Tibial nerve (tissue), 4 donors: ENCODE data around the gene POU5F2. TPM values are rescaled to one million over a fixed set of nuclear protein-coding genes. Genes with fewer than 3 reads are reported as not detected.

Experiments used
- DNase-seq, 2 donors: peaks; one replicate each; pipeline ENCODE4 v3.0.0-alpha.2; 2019; ENCODE audit warnings: low spot score in 2 of 2
- H3K27ac ChIP-seq, 4 donors: fragments of 200-600 bp; sonication (generic) in 3 of 4; one replicate each; pipeline ENCODE4 v1.5.1; 2017 to 2019; ENCODE audit warnings: mild to moderate bottlenecking in 1 of 4
- H3K27me3 ChIP-seq, 2 donors: fragments of 200-600 bp; sonication (generic) in 1 of 2; one replicate each; pipeline versions ENCODE4 v1.5.1 to v1.6.0; 2017 to 2019
- H3K36me3 ChIP-seq, 3 donors: fragments of 200-600 bp; sonication (generic); one replicate each; pipeline ENCODE4 v1.5.1; 2018 to 2019
- H3K4me1 ChIP-seq, 4 donors: fragments of 200-600 bp; sonication (generic) in 3 of 4; one replicate each; pipeline ENCODE4 v1.5.1; 2017 to 2019
- H3K4me3 ChIP-seq, 4 donors: fragments of 200-600 bp; sonication (generic) in 3 of 4; one replicate each; pipeline ENCODE4 v1.5.1; 2017 to 2019; ENCODE audit warnings: mild to moderate bottlenecking in 1 of 4, moderate library complexity in 1 of 4
- H3K9me3 ChIP-seq, 4 donors: fragments of 200-600 bp; sonication (generic) in 3 of 4; one replicate each; pipeline ENCODE4 v1.5.1; 2017 to 2019
- EP300 ChIP-seq, 2 donors: sonication (generic); formaldehyde crosslinking; IDR thresholded peaks; one replicate each; pipeline ENCODE4 v1.6.1; 2017; ENCODE audit warnings: antibody characterized with exemption in 2 of 2, mild to moderate bottlenecking in 1 of 2
- POLR2A ChIP-seq, 2 donors: fragments of 450-650 bp; IDR thresholded peaks; one replicate each; pipeline ENCODE4 v1.6.1; 2017; ENCODE audit warnings: antibody characterized with exemption in 2 of 2, mild to moderate bottlenecking in 2 of 2, moderate library complexity in 2 of 2
- WGBS, 2 donors: methylation state at CpG; one replicate each; pipeline ENCODE4 v1.1.5; 2018; 5-methylcytosine and 5-hydroxymethylcytosine counted together
- total RNA-seq, 4 donors: library from RNA; depleted of rRNA; stranded (reverse); fragments of >200 nt; gene quantifications; one replicate each; pipeline ENCODE4 v1.1.0, GENCODE V29; 2016
- TF ChIP-seq, protein P1 (sequence below), 5 experiments: fragments of 200-600 bp in 3 of 5; fragments of 450-650 bp in 2 of 5; sonication (generic) in 3 of 5; IDR thresholded peaks; one replicate each; pipeline ENCODE4 v1.5.1; 2016 to 2019; ENCODE audit warnings: antibody characterized with exemption in 5 of 5, mild to moderate bottlenecking in 3 of 5, moderate library complexity in 2 of 5

The POU5F2 gene
- total RNA-seq, 4 donors from 2014 or later: 3.9 to 5.4 (median 5.0) TPM

DNA sequence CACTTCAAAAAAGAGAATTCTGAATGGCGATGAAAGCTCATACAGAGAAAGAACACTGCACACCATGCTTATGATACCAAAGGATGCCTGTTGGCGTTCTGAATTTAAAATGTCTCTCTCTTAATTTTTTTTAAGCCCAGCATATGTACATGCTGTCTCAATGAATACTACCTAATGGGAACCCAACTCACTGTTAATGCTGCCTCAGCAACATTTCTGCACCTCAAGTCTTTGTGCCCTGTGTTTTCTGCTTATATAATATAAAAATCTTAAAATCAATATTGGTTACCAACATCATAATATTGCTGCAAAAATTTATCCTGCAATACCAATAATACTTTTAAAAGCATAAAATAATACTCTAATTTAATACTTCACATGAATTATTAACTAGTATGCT is 44.1 kb upstream of the POU5F2 start:
- Histone ChIP-seq H3K27ac (no peak overlapping the region), H3K27me3 (no peaks in the 10 kb centered on the region), H3K4me3 (no peak overlapping the region), H3K4me1 (peaks cover 0 to 9% (median 0%) of the 10 kb centered on the region in 4 donors), H3K9me3 (no peaks in the 10 kb centered on the region), H3K36me3 (peaks cover 0 to 14% (median 0%) of the 10 kb centered on the region in 3 donors)
- whole genome bisulfite sequencing, 2 donors: 96% methylated on average over 2 of the region's 2 CpGs
- DNase-seq: no peak
- TF ChIP-seq, protein P1, sequence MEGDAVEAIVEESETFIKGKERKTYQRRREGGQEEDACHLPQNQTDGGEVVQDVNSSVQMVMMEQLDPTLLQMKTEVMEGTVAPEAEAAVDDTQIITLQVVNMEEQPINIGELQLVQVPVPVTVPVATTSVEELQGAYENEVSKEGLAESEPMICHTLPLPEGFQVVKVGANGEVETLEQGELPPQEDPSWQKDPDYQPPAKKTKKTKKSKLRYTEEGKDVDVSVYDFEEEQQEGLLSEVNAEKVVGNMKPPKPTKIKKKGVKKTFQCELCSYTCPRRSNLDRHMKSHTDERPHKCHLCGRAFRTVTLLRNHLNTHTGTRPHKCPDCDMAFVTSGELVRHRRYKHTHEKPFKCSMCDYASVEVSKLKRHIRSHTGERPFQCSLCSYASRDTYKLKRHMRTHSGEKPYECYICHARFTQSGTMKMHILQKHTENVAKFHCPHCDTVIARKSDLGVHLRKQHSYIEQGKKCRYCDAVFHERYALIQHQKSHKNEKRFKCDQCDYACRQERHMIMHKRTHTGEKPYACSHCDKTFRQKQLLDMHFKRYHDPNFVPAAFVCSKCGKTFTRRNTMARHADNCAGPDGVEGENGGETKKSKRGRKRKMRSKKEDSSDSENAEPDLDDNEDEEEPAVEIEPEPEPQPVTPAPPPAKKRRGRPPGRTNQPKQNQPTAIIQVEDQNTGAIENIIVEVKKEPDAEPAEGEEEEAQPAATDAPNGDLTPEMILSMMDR (IDR thresholded peaks at IDR 0.05): no peak
- TF ChIP-seq POLR2A (IDR thresholded peaks at IDR 0.05) (no peak), EP300 (IDR thresholded peaks at IDR 0.05) (no peak)

- H3K27ac ChIP-seq: no peak overlapping the region
- H3K27me3 ChIP-seq: no peaks in the 10 kb centered on the region
- DNase-seq: no peak
- no peaks in the 10 kb centered on the region for H3K9me3 ChIP-seq
- no peaks in the 10 kb centered on the region for H3K4me1 ChIP-seq
- 87 to 91% methylated on average over 1 of the region's 1 CpG for WGBS, 2 donors
- H3K4me3 ChIP-seq: no peak overlapping the region
- H3K36me3 ChIP-seq: peaks cover 0 to 24% (median 0%) of the 10 kb centered on the region in 3 donors
- TF ChIP-seq EP300 (IDR thresholded peaks at IDR 0.05) (no peak), POLR2A (IDR thresholded peaks at IDR 0.05) (no peak)
- TF ChIP-seq, protein P1 (IDR thresholded peaks at IDR 0.05): no peak
These were observed 41.6 kb upstream of the POU5F2 start for GRCh38 chr5:93782978-93783377.

GRCh38 chr5:93777620-93778019 is 36.2 kb upstream of the POU5F2 start:
- Histone ChIP-seq H3K4me3 (no peak overlapping the region), H3K9me3 (peaks cover 0 to 2% (median 0%) of the 10 kb centered on the region in 4 donors)

DNA sequence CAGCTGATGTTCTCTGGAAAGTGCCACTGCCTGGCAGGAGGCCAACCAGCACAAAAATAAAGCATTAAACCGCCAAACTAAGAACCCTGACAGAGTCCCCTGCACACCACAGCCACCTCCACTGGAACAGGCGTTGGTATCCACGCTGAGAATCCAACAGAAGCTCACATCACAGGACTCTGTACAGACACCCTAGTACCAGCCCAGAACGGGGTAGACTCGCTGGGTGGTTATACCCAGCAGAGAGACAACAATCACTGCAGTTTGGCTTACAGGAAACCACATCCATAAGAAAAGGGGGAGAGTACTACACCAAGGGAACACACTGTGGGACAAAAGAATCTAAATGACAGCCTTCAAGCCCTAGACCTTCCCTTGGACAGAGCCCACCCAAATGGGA is 15.0 kb upstream of the POU5F2 start:
- TF ChIP-seq POLR2A (IDR thresholded peaks at IDR 0.05) (no peak), EP300 (IDR thresholded peaks at IDR 0.05) (no peak)
- 92 to 93% methylated on average over 5 of the region's 5 CpGs for WGBS, 2 donors

More at GRCh38 chr5:93777620-93778019, 36.2 kb upstream of the POU5F2 start:
- no peak for DNase-seq
- Histone ChIP-seq H3K4me1 (no peaks in the 10 kb centered on the region), H3K36me3 (peaks cover 0 to 64% (median 0%) of the 10 kb centered on the region in 3 donors), H3K27ac (no peak overlapping the region), H3K27me3 (no peaks in the 10 kb centered on the region)
- TF ChIP-seq, protein P1 (IDR thresholded peaks at IDR 0.05): no peak
- TF ChIP-seq EP300 (IDR thresholded peaks at IDR 0.05) (no peak), POLR2A (IDR thresholded peaks at IDR 0.05) (no peak)
- WGBS, 2 donors: 56 to 63% methylated on average over 3 of the region's 3 CpGs

GRCh38 chr5:93755716-93756115 is 14.3 kb upstream of the POU5F2 start:
- WGBS, 2 donors: 78 to 81% methylated on average over 10 of the region's 10 CpGs

More for the DNA sequence above, 15.0 kb upstream of the POU5F2 start:
- no peak for DNase-seq
- H3K9me3 ChIP-seq: peaks cover 0 to 28% (median 11%) of the 10 kb centered on the region in 4 donors
- peaks cover 0 to 14% (median 0%) of the 10 kb centered on the region in 3 donors for H3K36me3 ChIP-seq
- H3K4me1 ChIP-seq: no peaks in the 10 kb centered on the region
- H3K4me3 ChIP-seq: no peak overlapping the region
- H3K27me3 ChIP-seq: no peaks in the 10 kb centered on the region
- H3K27ac ChIP-seq: no peak overlapping the region

More at GRCh38 chr5:93755716-93756115, 14.3 kb upstream of the POU5F2 start:
- H3K9me3 ChIP-seq: peaks cover 0 to 22% (median 9%) of the 10 kb centered on the region in 4 donors
- no peaks in the 10 kb centered on the region for H3K4me1 ChIP-seq
- H3K4me3 ChIP-seq: no peak overlapping the region
- no peak overlapping the region for H3K27ac ChIP-seq
- no peaks in the 10 kb centered on the region for H3K27me3 ChIP-seq
- DNase-seq: no peak
- TF ChIP-seq EP300 (IDR thresholded peaks at IDR 0.05): no peak
- TF ChIP-seq POLR2A (IDR thresholded peaks at IDR 0.05): no peak
- TF ChIP-seq, protein P1 (IDR thresholded peaks at IDR 0.05): no peak
- peaks cover 0 to 8% (median 0%) of the 10 kb centered on the region in 3 donors for H3K36me3 ChIP-seq
